Hematopoietic multipotent progenitor cell (in vitro differentiated cells): ENCODE results near the gene IKZF1. TPM values are rescaled to one million over a fixed set of nuclear protein-coding genes. Genes with fewer than 3 reads are reported as not detected.

ENCODE experiments used
- DNase-seq, 3 donors: peaks; one replicate each; pipeline ENCODE4 v3.0.0-alpha.2; 2011 to 2015; ENCODE audit warnings: low read depth in 2 of 3, low spot score in 2 of 3
- total RNA-seq: library from RNA; depleted of rRNA; stranded (reverse); fragments of >200 nt; gene quantifications from one replicate; pipeline ENCODE4 v1.2.3, GENCODE V29; 2012

Gene IKZF1
- total RNA-seq, result 183 TPM

DNA sequence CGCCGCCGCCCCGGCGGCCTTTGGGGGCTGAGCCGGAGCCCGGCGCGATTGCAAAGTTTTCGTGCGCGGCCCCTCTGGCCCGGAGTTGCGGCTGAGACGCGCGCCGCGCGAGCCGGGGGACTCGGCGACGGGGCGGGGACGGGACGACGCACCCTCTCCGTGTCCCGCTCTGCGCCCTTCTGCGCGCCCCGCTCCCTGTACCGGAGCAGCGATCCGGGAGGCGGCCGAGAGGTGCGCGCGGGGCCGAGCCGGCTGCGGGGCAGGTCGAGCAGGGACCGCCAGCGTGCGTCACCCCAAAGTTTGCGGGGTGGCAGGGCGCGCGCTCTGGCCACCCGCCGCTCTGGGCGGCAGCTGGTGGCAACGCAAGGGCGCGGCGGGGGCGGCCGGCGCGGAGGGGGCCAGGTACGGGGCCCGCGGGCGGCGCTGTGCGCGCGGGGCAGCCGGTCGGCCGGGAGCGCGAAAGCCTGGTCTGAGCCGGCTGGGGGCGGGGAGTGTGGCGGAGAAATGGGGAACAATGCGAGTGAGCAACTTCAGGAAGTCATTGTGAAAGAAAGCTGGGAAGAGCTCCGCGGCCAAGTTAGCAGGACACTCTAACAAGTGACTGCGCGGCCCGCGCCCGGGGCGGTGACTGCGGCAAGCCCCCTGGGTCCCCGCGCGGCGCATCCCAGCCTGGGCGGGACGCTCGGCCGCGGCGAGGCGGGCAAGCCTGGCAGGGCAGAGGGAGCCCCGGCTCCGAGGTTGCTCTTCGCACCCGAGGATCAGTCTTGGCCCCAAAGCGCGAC is at the start of gene IKZF1:
IKZF1 (plus strand) TSS at position 588 of the 782 bp plus-strand sequence. CDS start 14,346 bp downstream, outside the sequence.
- DNase-seq, result peak in 2 of 3 donors; percentile 70 to 84

DNA sequence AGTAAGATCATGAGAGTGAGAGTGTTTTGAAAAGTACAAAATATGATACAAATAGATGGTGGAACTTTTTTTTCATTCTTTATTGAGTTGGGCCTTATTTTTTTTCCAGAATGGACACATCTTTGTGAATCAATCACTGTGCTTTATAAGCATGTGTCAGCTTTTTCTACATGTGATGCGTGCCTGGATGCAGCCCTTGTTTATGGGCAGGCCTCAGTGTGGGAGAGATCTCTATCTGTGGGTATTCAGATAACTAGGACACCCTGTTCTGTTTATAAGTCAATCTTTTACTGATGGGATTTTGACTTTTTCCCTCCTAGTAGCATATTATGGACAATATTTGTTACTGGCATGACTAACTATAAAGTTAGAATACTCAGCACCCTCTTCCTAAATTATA is 42.9 kb upstream of the IKZF1 start:
- DNase-seq, result no peak

DNA sequence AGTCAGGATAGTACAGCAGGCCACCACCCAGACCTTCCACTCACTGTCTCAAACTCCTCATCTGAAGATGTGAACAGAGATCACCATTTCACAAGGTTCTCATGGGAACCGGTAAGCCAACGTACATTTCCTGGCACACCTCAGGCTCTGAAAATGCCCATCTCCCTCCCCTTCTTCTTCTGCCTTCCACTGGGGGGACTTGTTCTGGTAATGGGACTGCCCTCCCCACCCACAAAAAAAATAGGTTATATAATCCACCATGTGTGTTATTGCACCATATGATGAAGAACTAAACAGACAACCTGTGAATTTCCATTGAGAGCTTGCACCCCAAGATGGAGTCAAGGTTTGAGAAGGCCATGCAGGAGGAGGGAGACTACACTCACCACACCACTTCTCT is 42.1 kb upstream of the IKZF1 start:
- no peak for DNase-seq

DNA sequence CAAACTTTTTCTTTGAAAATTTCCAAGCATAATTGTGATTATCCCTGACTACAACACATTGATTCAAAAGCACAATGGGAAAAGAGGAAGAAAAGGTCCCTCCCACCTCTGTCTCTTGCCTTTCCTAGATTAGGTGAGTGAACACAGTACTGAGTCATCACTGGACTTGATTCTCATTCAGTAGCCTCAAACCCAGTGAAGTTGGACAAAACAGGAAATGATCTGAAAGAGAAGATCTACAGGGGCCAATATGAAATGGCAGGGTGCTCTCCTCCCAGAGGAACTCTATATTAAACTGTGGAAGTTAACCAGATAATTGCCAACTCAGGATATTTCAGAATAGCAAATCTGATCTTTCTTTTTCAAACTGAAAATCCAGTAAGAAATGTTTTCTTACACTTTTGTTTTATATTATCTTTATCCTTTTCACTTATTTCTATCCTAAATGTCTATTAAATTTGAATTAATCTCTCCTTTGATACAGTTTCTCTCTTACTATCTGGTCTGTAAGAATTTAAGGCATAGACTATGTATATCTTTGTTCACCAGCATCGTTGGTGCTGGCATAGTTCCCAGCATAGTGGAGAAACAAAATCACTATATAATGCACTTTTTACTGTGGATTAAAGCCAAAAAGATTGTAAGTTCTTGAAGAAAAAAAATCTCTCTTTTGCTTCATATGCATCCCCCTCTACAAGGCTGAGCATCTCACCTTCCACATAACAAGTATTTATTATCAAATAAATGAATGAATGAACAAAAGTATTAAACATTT is 41.4 kb upstream of the IKZF1 start:
- DNase-seq, result peak in 2 of 3 donors; percentile 29 to 51

DNA sequence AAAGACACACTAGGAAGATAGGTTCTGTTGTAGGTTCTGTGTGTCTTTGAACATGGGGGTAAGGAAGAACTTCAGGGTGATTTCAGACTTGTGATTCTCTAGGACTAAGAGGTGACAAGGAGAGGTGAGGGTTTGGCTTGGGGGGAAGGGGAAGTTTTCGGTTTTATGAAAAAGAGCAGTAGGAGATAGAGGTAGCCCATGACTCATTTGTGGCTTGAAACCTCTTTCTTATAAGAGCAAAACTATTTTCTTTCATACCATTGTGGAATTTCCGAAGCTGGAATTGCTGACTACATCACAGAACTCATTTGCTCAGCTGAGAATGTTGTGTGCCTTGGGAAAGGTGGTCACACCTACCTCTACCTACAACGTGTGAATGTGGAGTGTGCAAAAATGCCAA is 39.6 kb upstream of the IKZF1 start:
- DNase-seq, result peak in 1 of 3 donors; percentile 47

DNA sequence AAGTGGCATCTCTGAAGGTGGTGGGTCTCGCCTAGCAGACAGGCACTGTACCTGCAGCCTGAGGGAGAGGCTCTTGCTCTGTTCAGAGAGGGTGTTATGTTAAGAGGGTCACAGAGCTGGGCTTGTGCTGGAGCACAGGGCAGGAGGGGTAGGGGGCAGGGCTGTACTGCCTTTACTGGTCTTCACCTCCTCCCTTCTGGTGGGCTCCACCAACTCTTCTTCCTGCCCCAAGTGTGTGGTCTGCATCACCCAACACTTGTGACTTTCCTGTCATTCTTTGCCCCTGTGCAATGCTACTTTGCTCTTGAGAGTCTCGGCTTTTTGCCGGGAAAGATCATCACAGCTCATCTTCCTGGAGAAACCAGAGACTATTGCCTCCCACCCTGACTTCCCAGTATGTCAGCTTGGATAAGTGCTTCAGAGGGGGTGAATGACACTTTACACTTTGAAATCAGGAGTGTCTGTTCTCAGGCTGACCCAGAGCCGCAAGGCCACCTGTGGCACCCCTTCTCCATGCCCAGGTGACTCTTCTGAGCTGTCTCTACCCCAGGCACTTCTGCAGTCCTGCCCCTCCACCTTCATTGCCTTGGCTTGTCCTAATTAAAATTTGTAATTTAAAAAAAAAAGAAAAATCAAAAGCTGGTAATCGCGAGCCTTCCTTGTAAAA is 38.4 kb upstream of the IKZF1 start:
- no peak for DNase-seq

DNA sequence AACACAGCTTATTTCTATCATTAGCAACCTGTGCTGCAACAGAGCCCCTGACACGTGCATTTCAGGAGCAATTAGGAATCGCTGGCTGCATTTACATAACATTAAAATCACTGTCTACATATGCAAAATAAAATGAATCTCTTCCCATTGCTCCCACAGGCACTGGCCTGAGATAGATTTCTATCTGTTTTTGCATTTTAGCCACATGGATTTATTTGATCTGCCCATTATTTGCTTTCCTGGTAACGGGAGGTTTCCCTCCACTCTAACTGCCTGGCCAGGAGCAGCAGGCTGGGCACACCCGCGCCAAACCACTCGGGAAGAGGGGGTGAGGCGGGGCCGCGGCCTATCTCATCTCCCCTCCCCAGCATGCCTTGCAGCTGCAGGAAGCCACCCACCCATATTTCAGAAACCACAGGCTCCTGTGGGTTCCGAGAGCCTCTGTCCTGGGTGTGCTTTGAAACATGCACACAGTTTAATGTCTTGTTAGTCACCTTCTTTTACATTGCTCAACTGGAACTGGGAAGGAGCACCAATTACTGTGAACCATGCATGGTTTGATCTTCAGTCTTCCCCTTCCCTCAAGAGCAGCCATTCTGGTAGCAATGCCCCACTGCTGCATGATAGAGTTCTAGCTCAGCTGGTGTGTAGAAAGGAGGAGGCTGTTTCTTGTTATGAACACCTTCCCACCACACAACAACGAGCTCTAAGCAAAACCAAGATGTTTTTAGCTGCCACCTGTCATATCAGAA is 37.7 kb upstream of the IKZF1 start:
- peak; percentile 38 to 81 (median 73) for DNase-seq

DNA sequence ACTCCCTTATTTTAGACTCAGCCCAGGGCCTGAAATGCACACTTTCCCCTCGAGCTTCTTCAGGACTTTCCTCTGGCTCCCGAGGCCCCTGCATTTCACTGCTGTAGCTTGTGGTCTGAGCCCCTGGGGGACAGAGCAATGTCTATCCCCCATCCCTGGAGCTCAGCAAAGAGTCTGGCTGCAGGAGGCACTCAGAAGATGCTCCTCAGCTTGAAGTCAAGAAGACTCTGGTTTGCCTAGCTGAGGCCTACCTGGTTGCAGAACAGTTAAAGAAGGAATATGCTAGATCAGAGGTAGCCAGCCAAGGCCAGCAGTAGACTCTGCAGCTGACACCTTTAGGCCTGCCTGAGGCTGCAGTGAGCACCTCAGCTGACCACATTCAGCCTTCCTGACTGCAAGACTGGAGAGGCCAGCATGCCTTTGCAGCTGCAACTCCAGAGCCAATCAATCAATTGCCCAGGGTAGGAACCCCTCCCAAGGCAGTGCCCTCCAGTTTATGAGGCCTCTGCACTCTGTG is 36.9 kb upstream of the IKZF1 start:
- DNase-seq, result no peak

DNA sequence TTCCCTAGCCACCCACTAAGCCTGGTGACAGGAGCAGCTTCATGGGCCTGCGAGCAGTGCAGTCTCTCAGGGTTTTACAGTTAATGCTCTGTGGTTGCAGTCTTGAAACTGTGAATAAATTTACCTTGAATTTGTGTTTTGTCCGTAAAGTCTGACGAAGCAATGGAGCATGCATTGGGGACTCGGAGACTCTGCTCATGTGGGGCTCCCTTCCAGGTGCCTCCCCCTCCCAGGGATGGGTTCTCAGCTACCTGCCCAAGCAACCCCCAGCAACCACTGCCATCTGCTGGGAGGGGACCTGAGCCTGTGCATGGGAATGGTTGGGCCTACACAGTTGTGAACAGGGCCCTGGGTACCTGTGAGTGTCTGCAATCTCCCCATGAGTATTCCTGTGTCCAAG is 36.3 kb upstream of the IKZF1 start:
- DNase-seq, result no peak

DNA sequence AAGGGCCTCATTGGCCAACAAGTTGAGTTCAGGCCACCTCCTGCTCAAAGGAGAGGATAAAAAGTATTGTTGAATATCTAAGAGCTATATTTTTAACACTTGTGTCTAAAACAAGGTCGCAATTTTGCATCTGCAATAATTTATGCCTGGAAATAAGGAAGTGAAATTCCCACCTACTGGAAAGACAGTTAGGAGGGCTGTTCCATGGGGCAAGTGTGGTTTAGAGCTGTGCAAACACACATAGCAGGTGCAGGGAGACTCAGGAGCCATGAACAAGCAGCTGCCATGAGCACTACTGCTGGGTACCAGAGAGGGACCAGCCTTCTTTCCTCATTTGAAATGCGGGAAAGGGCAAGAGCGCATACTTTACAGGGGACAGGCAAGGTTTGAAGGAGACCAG is 35.5 kb upstream of the IKZF1 start:
- no peak for DNase-seq

DNA sequence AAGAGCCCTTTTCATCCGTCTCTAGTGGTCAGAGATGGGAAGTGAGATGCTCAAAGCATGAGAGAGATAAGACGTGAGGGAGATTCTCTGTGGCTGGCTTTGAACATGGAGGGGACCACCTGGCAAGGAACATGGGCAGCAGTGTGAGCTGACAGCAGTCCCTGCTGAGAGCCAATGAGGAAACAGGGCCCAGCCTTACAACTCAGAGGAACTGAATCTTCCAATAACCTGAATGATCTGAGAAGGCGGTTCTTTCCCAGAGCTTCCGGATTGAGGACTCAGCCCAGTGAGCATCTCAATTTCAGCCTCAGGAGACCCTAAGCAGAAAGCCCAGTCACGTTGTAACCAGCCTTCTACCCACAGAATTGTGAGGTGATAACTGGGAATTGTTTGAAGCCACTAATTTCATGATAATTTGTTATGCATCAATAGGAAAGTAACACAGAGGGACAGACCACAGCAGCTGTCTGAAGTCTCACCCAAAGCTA is 33.9 kb upstream of the IKZF1 start:
- no peak for DNase-seq

DNA sequence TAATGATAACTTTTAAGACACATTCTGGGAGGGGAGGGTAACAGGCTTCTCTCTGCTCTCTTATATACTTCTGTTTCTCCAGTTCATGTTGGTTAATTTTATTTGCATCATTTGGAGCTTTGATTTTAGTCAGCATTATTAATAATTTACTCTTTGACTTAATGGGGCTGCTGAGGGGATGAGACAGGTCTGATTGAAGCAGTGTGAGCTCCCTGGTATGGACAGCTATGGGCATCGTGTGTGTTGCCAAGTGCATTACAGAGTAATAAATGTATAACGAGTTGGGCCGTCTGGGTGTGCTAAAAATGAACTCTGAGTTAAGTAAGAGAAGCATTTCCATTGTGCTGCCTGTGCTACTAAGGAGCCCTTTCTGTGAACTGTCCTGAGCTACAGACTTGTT is 31.7 kb upstream of the IKZF1 start:
- DNase-seq, result no peak

DNA sequence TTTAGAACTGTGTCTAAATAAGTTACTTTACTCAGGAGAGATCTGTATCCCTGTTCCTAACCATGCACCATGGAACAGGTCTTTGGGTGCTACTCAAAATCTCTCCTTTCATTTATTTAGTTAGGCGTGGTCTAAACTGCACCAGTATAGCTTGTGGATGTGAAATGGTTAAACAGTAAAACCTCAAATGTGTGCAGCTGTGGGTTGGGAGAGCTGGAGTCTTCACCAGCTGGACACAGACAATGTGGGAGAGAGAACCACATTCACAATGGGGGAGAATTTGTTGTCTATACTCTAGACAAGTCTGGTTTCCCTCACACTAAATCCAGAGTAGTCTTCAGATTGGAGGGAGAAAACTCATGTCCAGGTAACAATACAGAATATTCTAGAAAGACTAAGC is 31.2 kb upstream of the IKZF1 start:
- DNase-seq, result no peak

DNA sequence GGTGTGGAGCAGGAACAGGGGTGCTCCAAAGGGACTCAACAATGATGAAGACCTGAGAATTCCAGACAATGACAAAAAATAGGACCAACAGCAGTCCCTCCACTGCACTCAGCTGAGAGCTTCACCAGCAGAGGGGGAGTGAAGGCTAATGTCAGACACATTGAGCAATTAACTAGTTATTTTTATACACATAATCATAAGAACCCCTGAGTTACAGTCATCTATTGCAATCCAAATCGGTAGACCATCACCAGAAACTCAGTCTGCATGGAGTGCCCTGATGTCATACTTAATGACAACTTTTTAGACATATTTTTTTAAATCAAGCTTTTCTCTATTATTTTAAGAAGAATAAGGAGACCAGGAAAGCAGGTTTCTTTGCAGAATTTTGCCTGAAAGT is 30.6 kb upstream of the IKZF1 start:
- no peak for DNase-seq

DNA sequence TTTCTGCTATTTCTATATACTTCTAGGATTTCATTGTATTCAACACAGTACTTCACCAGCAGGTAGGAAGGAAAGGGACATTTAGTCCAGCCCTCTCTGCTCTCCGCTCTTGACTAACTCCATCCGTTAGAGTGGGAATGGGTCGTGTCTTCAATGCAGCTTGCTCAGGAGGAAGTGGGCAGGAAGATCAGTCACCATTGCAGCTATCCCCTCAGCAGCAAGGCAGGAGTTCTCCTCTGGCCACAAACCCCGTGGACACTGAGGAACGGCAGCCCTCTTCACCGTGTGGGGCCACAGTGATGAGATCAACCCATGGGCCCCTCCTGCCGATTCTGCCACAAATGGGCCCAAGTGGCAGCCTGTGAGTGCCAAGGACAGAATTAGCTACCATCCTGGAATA is 30.2 kb upstream of the IKZF1 start:
- no peak for DNase-seq

DNA sequence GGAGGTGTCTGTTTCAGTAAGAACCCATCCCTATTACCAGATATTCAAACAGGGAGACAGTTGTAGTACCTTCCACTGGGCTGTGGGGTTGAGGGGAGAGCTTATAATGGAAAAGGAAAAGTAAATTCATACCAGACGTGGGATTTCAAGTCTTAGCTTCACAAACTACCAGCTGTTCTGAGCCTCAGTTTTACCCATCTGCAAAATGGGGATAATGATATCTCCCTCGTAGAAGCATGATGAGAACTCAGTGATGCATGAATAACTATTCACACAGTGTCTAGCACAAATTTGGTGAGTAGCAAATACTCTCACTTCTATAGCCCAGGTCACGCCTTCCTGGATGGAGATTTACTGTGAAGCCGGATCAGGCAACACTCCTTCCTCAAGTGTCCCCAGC is 29.1 kb upstream of the IKZF1 start:
- DNase-seq, result no peak

DNA sequence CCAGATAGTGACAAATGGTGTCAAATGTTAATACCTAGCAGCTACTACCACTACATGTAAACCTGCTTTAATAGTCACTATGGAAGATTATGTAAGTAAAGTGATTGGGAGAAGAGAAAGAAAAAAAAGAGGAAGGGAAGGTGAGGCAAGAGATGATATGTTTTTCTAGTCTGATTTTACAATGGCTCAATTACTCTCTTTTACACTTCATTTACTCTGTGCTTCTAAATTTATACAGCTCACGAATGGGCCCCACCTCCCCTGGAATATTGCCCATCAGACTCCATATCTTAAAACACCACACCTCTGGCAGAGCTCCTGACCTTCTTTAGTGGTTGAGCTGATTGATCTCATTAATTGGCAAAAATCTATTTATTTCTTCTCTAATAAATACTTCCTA is 28.0 kb upstream of the IKZF1 start:
- DNase-seq, result no peak

DNA sequence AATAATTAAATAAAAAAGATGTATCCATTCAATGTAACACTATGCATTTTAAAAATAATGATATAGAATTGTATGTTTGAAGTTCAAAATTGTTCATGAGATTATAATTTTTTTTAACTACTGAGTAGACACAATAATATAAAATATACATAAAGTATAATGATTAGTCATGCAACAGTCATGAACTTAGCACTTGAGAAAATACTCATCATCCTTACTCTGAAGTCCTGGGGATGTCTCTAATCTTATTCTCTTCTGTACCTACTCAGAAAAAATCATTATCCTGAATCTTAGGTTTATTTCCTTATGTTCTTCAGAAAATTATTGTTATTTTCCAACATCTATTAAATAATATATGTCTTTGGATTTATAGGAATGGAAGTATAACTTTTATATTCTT is 26.4 kb upstream of the IKZF1 start:
- no peak for DNase-seq

DNA sequence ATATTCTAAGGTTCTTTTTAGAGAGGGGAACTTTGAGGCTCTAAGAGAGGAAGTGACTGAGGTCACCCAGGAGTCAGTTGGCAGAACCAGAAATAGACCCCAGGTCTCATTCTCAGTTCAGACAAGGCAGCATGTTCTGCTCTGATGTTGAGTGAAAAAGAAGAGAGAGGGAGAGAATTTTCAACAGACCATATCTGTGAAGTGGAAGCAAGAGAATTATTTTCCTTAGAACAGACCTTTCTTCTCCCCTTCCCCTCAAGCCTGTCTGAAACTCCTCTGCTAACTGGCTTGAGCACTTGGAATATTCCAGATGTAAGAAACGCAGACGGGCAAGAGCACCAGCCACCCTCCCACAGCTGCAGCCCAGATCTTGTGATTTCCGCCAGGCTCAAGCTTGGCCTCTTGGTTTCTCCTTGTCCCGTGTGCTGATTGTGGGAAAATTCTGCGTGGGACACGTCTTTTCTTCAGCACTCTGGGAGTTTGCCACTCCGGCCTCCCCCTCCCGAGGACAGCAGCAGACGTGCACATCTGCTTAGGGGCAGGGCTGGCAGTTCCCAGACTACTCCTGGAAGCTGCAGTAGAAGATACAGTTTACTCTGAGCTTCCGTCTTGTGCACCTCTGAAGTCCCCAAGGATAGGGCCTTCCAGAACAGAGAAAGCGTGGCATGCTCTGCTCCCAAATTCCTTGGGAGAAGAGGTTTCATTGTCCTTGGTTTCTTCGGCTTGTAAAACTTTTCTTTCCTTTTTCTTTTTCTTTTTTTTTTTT is 22.7 kb upstream of the IKZF1 start:
- DNase-seq, result peak in 2 of 3 donors; percentile 51 to 70
